GM04503 (cell line): ENCODE data around the gene GIPC2.
A peak's percentile ranks its signal among the peaks of the same experiment; 100 is the strongest.
"Not testable (repeated sequence)": the region's sequence is repeated elsewhere in the genome, so short reads cannot be mapped to it uniquely, and the experiment has no call there.

ENCODE experiments used
- DNase-seq: peaks from one replicate; pipeline ENCODE4 v3.0.0-alpha.2; 2012; ENCODE audit warnings: low read depth

Gene GIPC2

GRCh38 chr1:78038071-78038470 lies 7.7 kb upstream of the GIPC2 start:
- DNase-seq: no peak

- peak; percentile 21 for DNase-seq
These were observed 7.3 kb upstream of the GIPC2 start for GRCh38 chr1:78038491-78038939.

GRCh38 chr1:78040484-78041089 lies 5.2 kb upstream of the GIPC2 start:
- no peak for DNase-seq

- DNase-seq: no peak
These were observed 2.3 kb upstream of the GIPC2 start for GRCh38 chr1:78043436-78043835.

- no peak for DNase-seq
These were observed 787 bp upstream of the GIPC2 start for GRCh38 chr1:78044796-78045562.

GRCh38 chr1:78045563-78045925 lies 222 bp upstream of the GIPC2 start:
- DNase-seq: no peak

GRCh38 chr1:78047106-78047505 lies 1.3 kb downstream of the GIPC2 start:
- DNase-seq: no peak

- no peak for DNase-seq
These were observed 1.9 kb downstream of the GIPC2 start for GRCh38 chr1:78047631-78048030.

GRCh38 chr1:78048446-78048845 lies 2.7 kb downstream of the GIPC2 start:
- no peak for DNase-seq

- DNase-seq: no peak
These were observed 3.6 kb downstream of the GIPC2 start for GRCh38 chr1:78049396-78049795.

GRCh38 chr1:78051005-78051404 lies 5.2 kb downstream of the GIPC2 start:
- no peak for DNase-seq

GRCh38 chr1:78052685-78053405 lies 7.1 kb downstream of the GIPC2 start:
- DNase-seq: no peak

GRCh38 chr1:78053498-78053897 lies 7.7 kb downstream of the GIPC2 start:
- DNase-seq: no peak

- no peak for DNase-seq
These were observed 8.8 kb downstream of the GIPC2 start for GRCh38 chr1:78054559-78054958.

- DNase-seq: no peak
These were observed 9.2 kb downstream of the GIPC2 start for GRCh38 chr1:78054972-78055371.

- DNase-seq: no peak
These were observed 9.9 kb downstream of the GIPC2 start for GRCh38 chr1:78055565-78056132.

GRCh38 chr1:78058670-78059069 lies 12.9 kb downstream of the GIPC2 start:
- no peak for DNase-seq

GRCh38 chr1:78060857-78061563 lies 15.2 kb downstream of the GIPC2 start:
- no peak for DNase-seq

- peak; percentile 66 for DNase-seq
These were observed 16.2 kb downstream of the GIPC2 start for GRCh38 chr1:78061825-78062523.

GRCh38 chr1:78064886-78065285 lies 19.1 kb downstream of the GIPC2 start:
- DNase-seq: not testable (repeated sequence)

GRCh38 chr1:78068681-78069283 lies 23.0 kb downstream of the GIPC2 start:
- no peak for DNase-seq
